ENCODE measurements around the gene ZPR1.

ZPR1 gene

DNA sequence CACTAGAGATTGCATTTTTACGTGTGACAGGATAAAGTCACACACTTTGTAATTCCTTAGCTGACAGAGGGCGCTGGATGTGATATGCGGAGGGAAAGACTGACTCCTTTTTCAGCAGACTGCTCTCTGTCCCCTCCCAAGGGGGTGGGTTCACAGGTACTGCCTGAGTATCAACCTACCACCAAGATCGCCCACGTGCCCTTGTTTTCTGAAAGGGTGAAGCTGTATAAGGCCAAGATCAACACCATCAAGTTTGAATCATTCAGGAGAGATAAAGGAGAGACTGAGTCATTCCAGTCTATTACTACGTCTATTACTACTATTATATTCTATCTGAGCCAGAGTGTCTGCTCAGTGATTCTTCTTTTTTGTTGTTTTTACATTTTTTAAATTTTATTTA is 45.7 kb downstream of the ZPR1 start:
- DNase-seq = no peak

DNA sequence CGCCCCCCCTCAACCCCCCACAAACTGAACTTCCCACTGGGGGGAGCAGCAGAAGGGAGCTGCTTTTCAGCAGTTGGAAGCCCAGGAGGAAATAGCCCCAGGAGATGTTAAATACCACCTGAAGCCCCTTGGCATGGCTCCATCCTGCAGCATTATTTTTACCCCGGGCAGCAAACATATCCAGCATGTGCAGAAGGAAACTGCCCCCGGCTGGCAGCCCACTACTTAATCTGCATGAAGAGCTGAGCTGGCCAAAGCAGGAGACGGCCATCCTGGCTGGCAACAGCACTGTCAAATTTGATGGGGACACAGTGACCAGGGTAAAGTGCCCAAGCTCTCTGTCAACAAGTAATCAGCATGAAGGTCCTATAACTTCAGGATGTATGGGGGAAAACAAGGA is 47.1 kb downstream of the ZPR1 start:
- DNase-seq = no peak

DNA sequence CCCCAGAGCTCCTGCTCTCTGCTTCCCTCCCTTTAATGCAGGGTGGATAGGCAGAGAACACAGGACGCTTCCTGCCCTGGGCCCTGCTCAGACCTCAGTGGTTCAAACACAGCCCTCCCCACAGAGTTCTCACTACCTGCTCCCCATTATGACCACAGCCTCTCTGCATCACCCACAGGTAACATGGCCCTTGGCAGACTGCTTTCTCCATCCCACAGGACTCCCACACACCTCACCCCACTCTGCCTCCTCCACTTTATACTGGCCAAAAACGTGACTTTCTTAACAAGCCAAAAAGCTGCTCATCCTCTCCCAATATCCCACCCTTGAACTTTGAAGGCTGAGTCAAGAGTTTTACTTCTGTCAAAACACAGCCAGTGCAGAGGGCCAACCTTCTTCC is 48.8 kb downstream of the ZPR1 start:
- DNase-seq = no peak

DNA sequence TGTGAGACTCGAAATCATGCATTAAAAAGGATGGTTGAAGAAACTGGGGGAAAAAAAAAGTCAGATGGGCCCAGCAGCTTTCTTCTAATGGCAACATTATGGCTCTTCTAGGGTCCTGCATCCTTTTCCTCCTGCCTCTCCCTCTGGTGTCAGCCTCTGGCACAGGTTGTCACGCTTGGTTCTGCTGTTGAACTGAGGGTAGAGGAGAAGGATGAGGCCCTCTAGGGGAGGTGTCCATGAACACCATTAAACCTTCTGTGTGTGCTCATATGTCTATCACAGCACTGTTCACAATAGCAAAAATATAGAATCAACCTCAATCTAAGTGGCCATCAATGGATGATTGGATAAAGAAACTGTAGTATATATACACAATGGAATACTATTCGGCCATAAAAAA is 51.1 kb downstream of the ZPR1 start:
- no peak for DNase-seq

DNA sequence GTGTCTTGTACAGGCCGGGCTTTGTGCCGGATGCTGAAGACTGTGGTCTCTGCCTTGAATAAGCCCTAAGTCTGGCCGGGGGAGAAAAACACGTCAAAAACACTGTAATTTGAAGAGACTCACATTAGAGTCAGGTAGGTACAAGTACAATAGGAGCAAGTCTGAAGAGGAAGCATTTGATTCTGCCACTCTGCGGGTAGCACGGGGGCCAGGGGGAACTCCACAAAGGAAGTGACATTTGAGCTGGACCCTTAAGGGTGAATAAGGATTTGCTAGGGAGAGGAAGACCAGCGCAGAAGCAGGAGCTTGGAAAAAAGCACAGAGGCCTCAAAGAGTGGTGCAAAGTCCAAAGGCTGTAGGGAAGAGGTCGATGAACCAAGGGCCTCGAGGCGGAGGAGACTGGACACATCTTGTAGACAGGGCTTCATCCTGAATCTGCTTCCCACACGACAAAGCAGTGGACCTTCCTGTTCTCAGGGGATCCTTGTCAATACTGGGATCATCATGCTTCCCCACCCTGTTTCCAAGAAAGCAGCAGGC is 53.8 kb downstream of the ZPR1 start:
- DNase-seq = no peak

DNA sequence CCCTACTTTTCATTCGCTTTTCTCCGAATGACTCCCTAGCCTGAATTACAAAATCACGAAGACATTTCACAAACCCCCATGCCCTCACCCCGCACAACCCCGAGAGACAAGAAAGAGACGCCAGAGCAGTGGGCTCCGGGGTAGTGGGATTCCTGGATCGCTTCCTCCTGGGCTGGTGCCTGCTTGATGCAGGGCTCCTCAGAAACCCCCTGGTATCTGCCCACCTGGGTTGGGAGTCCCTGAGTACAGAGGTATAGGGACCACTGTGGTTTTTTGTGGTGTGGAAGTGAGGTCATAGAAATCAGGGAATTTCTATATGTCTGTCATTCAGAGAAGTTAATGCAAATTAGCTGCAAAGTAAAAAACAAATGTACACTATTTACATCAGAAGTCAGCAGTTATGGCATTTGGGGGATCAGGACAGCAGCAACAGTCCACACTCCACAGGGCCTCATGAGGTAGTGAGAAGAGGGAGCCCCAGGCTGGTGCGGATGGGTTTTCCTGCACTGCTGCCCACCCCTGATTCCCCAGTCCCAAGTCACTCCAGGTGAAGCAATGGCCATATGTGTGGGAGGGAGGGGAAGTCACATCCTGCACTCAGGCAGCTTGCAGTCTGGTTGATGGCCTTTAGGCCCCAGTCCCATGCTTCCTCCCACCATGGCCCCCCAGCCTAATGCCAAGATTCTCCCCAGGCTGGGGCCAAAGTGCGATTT is 54.6 kb downstream of the ZPR1 start:
- DNase-seq = no peak

DNA sequence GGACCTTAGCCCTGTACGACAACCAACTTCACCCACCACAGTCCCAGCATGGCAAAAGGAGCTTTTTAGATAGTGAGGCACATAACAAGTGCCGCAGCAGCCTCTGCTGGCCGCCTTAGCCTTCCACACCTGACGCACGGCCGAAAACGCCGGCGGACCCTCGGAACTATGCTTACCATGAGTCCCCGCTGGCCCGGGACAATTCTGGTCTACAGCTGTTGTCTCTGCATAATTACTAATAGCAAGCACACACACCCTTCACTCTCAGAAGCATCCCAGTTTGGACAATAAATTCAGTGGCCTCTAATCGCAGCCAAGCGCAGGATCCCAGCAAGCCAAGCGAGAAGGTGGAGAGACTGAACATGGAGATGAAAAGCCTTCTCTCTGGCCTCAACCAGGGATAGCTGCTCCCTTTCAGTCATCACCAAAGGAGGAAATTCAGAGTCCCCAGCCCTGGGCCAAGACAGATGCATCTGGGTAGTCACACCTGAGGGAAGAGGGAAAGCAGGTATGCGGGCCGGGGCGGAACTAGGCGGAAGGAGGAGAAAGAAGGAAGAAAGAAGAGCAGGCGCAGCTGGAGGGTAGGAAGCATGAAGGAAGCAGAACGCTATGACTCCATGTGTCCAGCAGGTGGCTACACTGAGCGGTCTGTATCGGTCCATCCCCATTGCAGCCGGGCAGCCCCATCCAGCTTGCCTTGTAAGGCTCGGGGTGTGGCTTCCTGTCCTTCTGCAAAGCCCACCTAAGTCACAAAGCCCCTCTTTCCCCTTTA is 55.4 kb downstream of the ZPR1 start:
- peak; percentile 60 for DNase-seq

DNA sequence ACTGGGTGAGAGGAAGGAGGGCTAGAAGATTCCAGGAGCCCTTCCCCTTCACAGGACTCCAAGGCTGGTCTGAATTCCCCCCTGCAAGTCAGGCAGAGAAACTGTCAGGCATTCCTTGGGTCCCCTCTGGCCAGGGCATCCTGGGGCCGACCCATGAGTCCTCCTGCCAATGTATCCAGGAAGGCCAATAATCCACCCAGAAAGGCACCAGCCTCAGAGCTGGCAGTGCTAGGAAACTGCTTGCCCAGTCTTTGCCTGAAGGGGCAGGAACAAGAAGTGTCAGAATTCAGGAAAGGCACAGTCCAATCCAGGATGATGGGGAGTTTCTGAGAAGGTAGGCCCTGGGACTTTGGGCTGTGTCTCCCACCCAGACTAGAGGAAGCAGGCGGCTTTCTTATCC is 56.0 kb downstream of the ZPR1 start:
- no peak for DNase-seq

DNA sequence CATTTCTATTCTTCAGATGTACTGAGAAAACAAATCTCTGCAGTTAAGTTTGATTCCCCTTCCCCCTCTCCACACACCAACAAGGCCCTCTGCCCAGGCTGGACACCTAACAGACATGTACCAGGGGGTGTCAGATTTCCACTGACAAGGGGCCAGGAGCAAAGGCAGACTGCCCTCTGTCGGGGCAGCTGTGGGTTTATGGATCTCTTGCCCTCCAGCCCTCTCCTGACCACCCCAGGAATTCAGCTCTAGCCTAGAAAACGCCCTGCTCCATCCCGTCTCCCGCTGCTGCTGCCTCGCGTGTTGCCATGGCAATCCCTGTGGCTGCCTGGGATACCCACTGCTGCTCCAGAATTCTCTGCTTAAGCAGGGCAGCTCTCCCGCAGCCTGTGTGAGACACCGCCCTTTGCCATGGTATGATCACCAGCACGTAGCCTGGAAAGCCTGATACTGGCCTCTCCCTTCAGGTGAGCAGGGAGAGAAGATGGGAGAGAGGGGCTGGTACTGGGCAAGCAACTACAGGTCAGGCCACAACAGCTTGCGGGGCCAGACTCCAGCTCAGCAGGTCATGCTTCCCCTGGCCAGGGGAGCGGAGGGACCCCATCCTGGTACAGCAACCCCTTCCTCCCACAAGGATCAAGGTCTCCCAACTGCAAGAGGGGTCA is 56.6 kb downstream of the ZPR1 start:
- DNase-seq = no peak

DNA sequence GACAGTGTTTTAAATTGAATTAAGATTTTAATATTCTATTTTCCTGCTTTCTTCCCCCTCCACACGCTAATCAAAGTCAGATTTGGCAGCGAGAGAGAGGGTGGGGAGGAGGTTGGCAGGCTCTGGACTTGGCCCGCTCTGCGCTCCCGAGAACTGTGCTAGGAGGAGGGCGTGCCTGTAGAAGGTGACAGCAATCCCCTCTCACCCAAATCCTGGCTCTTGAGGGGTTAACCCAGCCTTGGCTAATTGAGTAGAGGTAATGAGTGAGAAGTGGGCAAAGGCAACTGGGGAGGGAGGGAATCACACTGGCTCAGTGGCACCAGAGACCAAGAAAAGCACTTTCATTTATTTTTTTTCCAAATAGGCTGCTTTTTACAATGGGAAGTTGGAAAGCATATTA is 57.2 kb downstream of the ZPR1 start:
- no peak for DNase-seq

DNA sequence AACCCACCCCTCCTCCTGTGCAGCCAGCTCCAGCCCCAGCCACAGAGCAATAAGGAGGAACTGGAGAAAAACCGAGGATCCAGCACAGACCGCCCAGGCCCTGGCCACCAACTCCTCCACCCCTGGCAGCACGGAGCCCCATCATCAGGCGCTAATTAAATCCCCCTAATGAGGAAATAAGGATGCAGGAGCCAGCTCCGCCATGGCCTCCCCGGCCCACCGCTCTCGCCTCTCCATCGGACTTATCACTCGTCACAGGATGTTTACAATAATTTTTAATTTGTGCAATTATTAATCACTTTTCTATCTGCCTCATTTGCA is 57.6 kb downstream of the ZPR1 start:
- no peak for DNase-seq

DNA sequence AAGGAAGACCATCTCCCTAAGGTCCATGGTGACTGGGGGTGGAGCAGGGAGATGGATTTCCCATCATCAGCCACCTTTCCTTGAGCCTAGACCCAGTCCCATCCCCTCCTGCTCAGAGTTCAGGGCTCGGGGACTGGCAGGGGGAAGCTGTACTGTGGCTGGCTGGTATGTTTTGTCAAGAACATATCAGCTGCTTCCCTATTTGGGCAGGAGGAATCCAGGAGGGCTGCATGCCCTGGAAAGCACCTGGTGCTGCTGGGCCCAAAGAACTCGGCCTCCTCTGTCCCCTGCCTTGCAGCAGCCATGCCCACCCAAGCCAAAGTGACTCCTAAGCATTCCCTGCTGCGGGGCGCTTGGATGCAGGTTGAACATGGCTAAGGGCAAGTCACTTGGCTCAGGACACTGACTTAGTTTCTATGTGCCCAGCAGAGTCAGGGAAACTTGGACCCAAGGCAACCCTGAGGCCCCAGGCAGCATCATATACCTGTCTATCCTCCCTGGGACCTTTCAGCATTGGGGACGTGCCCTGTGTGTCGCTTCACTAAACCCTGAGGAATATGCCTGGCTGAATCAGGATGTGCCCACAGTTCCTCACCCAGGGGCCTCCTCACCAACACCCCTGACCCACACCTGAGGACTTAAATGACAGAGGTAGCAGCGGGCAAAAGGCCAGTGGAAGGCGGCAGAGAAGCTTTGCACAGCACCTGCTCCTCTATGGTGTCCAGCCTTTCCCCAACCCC is 58.2 kb downstream of the ZPR1 start:
- no peak for DNase-seq

DNA sequence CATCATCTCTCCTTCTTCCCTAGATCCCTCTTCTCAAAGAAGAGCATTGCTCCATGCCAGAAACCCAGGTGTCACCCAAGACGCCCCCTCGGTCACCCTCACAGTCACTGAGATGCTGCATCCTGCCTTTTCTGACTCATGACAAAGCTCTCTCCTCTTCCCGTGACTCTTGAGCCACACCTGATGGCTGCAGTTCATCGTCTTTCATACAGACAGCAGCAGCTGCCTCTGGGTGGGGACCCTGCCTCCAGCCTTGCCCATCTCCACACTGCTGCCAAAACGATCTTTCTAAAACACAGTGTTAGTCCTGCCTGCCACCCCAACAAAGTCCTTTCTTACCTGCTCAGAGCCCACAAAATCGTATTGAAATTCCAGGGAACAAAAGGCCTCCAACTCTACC is 59.8 kb downstream of the ZPR1 start:
- no peak for DNase-seq

DNA sequence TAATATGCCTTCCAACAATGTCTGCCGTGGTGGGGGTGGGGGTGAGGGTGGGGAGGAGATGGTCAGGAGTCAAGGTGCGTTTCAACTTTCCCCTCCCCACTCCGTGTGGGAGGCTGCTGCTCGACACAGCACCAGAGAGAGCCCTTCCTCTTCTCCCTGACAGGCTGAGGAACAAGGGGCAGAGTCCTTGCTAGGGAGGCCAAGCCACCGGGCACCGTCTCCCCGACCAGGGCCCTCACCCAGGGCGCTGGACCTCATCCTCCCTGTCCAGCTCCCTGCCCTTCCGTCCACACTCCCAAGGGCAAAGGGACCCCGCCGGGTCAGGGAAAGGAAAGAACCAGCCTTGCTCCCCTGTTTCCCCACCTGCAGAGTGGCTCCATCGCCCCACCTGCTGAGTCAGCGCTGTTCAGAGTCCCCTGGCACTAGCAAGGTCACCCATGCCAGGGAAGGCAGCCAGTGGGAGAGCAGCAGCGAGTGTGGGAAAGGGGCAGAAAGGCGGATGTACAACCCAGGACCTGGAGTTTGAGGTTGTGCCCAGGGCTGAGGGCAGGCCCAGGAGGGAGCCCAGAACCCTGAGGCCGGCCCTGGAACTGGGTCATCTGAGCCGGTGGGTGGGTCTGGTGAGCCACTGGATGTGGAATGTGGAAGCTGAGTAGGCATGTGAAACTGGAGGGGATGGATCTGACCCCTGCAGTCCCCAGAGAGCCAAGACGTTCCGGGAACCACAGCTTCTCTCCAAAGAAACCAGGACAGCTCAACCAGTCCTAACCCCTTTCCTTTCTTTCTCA is 62.2 kb downstream of the ZPR1 start:
- no peak for DNase-seq

DNA sequence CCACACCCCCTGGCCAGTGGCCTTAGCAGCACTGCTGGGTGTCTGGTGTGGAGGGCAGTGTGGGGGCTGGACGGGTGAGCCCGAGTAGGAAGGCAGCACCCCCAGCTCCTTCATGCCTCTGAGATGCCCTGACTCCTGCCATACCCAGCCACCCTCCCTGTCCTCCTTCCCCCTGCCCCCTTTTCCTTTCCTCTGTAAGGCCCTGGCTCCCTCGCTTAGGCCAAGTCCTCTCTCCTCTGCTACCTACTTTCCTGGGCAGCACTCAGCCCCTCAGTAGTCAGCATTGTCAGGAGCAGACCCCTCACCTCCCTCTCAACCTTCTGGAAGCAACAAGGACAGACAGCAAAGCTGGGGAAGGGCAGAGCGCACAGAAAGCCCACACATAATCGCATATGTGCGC is 63.0 kb downstream of the ZPR1 start:
- no peak for DNase-seq
